CD4-positive, alpha-beta T cell treated with Interleukin-15 for 1 hour (primary cell): ENCODE results near the gene RNASE1.
A peak's percentile ranks its signal among the peaks of the same experiment; 100 is the strongest.
"Not testable (repeated sequence)": the region's sequence is repeated elsewhere in the genome, so short reads cannot be mapped to it uniquely, and the experiment has no call there.

Experiments used
- DNase-seq: peaks from one replicate; pipeline ENCODE4 v3.0.0-alpha.2; 2020

The RNASE1 gene

GRCh38 chr14:20802341-20803084 is at the start of gene RNASE1:
Gene RNASE1, minus strand, starts transcription at chr14:20802844. Its CDS starts 776 bp downstream, at chr14:20802068.
- DNase-seq = no peak

GRCh38 chr14:20848955-20849570 is 46.4 kb upstream of the RNASE1 start:
- no peak for DNase-seq

GRCh38 chr14:20848316-20848954 is 45.8 kb upstream of the RNASE1 start:
- peak; percentile 27 for DNase-seq

GRCh38 chr14:20846560-20846959 is 43.9 kb upstream of the RNASE1 start:
- no peak for DNase-seq

- no peak for DNase-seq
These were observed 38.5 kb upstream of the RNASE1 start for GRCh38 chr14:20841096-20841495.

- DNase-seq = no peak
These were observed 35.2 kb upstream of the RNASE1 start for GRCh38 chr14:20837831-20838230.

- no peak for DNase-seq
These were observed 34.2 kb upstream of the RNASE1 start for GRCh38 chr14:20836668-20837338.

- DNase-seq = no peak
These were observed 32.3 kb upstream of the RNASE1 start for GRCh38 chr14:20834899-20835298.

- no peak for DNase-seq
These were observed 28.2 kb upstream of the RNASE1 start for GRCh38 chr14:20830831-20831230.

GRCh38 chr14:20828024-20828694 is 25.5 kb upstream of the RNASE1 start:
- not testable (repeated sequence) for DNase-seq

GRCh38 chr14:20827326-20827725 is 24.7 kb upstream of the RNASE1 start:
- DNase-seq = no peak

GRCh38 chr14:20826666-20827065 is 24.0 kb upstream of the RNASE1 start:
- DNase-seq = not testable (repeated sequence)

GRCh38 chr14:20823859-20824258 is 21.2 kb upstream of the RNASE1 start:
- DNase-seq = no peak

GRCh38 chr14:20821521-20822108 is 19.0 kb upstream of the RNASE1 start:
- peak; percentile 43 for DNase-seq

GRCh38 chr14:20820063-20820904 is 17.6 kb upstream of the RNASE1 start:
- no peak for DNase-seq

- DNase-seq = no peak
These were observed 16.2 kb upstream of the RNASE1 start for GRCh38 chr14:20818861-20819260.

GRCh38 chr14:20815946-20816345 is 13.3 kb upstream of the RNASE1 start:
- DNase-seq = not testable (repeated sequence)

- no peak for DNase-seq
These were observed 9.6 kb upstream of the RNASE1 start for GRCh38 chr14:20811986-20812975.

GRCh38 chr14:20809917-20810316 is 7.3 kb upstream of the RNASE1 start:
- DNase-seq = no peak

- no peak for DNase-seq
These were observed 5.5 kb upstream of the RNASE1 start for GRCh38 chr14:20808162-20808483.
